T-helper 2 cell (primary cell): ENCODE measurements around the gene MACROD2.
"Not testable (repeated sequence)": the region's sequence is repeated elsewhere in the genome, so short reads cannot be mapped to it uniquely, and the experiment has no call there.

Source experiments
- DNase-seq, 5 experiments: peaks; one replicate each; pipeline versions ENCODE4 v3.0.0 to v3.0.0-alpha.2; 2012 to 2022
- total RNA-seq, 2 donors: gene quantifications; one replicate each; lab custom pipeline; 2026; lab: John Stamatoyannopoulos, UW

The MACROD2 gene
- 0 to 0.07 reads per million in 2 donors for total RNA-seq

DNA sequence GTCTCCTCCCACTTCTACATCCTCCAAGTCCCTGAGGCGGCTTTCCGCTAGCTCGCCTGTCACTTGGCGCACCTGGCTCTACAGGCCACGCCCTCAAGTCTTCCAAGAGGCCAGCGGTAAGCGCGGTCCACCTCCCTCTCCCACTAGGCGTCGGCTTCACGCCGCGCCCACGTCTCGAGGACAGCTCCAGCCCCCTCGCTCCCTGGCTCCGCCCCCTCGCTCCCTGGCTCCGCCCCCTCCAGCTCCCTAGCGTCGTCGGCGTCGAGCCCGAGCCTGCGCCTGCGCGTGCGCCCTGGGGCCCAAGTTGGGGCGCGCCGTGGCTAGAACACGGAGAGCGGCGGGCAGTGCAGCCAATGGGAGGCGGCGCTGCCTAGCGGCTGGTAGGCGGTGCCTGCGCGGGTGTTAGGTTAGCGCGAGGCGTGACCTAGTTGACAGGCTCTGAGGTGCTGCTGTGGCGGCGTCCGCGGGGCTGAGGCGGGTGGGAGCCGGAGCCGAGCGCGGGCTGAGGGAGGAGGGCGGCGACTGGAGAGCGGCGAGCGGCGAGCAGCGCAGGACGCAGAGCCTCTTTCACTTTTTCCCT, at the start of gene MACROD2:
Gene MACROD2, plus strand, starts transcription at position 431 of the 580 bp plus-strand sequence.
- peak in 3 of 5 experiments; percentile 3 to 54 (median 6) for DNase-seq

DNA sequence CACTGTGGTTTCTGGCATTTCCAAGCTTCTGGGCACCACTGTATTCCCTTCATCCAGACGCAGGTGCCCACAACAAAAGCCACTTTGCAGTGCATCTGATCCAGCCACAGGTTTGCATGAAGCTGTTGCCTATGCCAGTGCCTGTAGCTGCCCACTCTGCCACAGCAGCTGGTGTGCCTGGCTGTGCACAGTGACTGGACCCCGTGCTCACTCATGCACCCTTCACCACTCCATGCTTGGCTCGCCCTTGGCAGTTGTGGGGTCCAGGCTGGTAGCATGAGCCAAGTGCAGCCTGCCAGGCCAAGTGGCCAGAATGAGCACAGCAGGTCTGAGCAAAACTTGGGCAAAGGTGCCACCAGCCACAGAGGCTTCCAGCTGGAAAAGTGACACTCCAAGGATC, 47.6 kb upstream of the MACROD2 start:
- no peak for DNase-seq

DNA sequence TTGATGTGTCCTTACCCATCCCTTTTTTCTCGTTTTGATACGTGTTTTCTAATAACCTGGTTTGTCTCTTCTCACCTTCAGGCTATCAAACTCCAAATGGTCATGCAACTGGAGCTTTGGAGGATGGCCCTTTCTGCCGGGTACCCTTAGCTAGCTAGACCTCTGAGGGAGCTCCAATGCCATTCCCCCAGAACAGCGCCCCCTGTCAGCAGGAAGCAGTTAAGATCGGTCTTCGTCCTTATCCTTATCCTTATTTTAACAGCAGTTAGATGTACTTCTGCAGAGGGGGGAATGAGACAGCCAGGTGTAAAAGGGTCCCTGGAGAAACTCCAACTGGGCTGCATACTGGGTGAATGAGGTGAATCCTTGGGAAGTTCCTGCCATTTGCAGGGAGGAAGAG, 42.1 kb upstream of the MACROD2 start:
- peak in 1 of 5 experiments; percentile 2 for DNase-seq

DNA sequence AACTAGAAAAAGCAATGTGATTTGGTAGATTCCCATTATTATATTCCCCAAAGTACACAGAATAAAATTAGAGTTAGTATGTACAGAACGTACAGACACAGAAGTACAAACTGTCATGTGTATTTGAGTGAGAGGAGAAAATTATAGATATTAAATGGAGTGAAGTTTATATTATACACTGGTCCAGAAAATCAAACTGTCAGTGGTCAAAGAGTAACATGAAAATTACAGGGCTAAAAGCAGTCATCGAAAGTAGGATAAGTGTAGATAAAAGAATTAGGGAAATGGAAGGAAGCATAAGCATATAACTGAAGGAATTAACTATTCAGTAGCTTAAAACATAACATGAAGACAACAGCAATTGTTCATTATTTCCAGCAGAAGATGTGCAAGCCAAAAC, 35.2 kb upstream of the MACROD2 start:
- DNase-seq, result no peak

DNA sequence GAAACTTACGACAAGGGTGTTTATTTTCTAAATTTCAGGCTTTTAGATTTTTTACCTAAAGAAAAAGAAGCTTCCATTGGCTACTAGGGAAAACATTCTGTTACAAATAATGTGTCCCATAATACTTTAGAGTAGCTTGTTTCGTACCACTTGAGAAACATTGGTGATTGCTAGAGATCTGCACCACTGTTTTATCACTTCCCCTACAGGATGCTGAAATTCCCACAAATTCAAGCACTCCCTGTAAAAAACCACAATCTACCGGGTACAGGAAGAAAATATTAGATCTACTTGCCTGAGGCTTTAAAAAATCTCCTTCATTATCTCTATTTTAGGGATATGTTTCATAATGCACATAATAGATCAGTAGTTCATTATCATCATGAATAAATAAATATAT, 34.8 kb upstream of the MACROD2 start:
- DNase-seq, result no peak

DNA sequence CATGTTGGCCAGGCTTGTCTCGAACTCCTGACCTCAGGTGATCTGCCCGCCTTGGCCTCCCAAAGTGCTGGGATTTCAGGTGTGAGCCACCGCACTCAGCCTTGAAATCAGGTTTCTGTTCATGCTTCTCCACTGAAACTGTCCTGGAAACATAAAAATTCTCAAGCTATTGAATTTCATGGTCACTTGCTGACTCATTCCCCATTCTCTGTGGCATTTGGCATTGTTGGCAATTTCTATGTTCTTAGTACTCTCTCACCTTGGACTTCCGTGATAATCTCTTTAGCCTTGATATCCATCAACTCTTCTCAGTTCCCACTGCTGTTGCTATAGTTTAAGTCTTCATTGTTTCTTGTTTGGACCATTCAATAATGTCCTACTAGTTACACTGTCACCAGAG, 11.1 kb upstream of the MACROD2 start:
- no peak for DNase-seq

DNA sequence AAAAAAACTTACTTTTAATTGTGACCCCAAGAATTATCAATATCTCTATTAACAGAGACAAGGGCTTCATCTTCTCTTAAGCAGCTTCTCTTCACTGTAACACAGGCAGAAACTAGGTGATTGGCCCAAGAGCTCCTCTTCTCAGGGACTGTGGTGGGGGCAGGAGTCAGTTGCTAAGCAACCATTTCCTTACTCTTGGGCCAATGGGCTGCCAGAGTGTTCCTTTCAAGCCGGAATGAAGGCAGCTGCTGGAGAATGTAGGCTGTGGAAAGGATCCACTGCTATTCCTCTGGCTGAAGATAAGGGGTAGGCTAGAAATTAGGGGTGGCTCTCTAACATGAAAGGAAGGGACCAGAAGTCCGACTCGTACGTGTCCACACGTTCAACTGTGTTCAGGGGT, 4.9 kb upstream of the MACROD2 start, which contains the start of gene SEL1L2:
Gene SEL1L2, minus strand, starts transcription at position 150 of the 400 bp plus-strand sequence. Its CDS starts 80 bp downstream, at position 70.
- no peak for DNase-seq

DNA sequence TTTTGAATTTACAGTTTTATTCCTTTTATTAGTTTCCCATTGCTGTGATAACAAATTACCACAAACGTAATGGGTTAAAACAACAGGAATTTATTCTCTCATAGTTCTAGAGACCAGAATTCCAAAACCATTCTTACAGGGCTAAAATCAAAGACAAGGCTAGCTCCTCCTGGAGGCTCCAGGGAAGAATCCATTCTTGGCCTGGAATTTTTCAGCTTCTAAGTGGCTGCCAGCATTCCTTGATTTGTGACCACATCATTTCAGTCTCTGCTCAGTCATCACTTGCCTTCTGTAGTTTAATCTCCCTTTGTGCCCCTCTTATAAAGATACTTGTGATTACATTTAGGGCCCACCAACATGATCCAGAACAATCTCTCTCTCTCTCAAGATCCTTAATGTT, 4.0 kb upstream of the MACROD2 start:
- no peak for DNase-seq

DNA sequence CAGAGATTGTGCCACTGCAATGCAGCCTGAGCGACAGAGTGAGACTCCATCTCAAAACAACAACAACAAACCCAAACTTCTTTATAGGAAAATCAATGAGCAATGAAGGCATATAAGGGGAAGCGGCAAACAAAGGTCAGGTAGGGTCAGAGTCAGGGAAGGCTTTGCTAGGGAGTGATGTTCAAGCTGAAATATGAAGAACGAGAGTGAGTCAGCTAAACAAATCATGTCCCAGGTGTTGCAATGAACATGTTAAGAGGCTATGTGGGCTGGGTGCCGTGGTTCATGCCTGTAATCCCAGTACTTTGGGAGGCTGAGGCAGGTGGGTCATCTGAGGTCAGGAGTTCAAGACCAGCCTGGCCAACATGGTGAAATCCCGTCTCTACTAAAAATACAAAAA, 3.4 kb upstream of the MACROD2 start:
- not testable (repeated sequence) for DNase-seq

DNA sequence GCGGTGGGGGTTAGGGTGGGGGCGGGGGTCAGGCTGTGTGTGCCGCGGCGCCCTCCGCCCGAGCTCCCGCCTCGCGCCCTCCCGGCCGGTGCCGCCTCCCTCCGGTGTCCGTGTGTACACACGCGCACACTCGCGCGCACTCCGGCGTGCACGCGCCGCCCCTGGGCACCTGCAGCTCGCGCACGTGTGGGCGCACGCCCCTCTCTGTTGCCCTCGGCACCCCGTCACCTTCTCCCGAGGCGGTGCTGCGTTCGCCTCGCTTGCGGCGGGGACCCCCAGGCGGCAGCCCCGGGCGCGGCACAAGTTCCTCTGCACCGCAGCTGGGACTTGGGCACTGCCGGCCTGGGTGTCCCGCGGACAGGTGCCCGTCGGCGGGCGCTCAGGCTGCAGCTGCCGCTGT, 525 bp downstream of the MACROD2 start:
- DNase-seq, result peak in 1 of 5 experiments; percentile 12

DNA sequence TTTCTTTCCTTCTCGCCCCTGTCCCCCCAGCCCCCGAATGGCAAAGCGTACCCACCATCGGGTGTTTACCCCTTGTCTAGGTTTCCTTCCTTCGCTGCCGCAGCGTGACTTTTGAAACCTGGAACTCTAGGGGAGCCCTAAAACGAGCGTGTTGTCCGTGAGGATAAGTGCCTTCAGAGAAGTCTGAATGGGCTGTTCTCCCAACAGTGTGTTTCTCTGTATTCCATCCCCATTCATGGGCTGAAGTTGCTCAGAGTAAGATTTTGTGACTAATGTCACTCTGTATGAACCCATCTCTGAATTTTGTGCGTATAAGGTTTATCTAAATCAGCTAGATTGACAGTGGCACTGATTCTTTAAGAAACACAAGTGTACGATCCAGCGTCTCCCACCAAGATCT, 949 bp downstream of the MACROD2 start:
- DNase-seq, result no peak

DNA sequence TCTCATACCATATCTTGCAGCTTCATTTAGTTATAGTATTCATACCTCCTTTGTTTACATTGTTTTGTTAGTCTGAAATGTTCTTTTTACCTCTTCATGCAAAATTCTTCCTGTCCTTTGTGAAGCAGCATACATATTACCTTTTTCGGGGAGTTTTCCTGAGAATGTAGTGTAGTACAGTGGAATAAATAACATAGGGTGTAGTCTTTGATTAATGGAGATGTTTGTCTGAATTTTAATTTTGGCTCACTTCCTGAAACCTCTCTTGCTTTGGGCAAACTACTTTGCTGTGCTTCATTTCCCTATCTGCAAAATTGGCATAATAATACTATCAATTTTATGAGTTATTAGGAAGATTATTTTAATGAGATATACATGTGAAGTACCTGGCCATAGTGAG, 5.6 kb downstream of the MACROD2 start:
- no peak for DNase-seq

DNA sequence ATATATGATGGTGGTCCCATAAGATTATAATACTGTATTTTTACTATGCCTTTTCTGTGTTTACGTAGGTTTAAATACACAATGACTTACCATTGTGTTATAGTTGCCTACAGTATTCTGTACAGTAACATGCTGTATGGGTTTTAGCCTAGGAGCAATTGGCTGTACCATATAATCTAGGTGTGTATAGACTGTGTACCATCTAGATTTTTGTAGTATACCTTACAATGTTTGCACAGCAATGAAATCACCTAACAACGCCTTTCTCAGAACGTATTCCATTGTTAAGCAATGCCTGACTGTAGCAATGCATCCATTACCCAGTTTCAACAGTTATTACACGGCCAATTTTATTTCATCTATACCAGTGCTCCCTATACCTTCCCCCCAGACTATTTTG, 10.7 kb downstream of the MACROD2 start:
- DNase-seq, result no peak

DNA sequence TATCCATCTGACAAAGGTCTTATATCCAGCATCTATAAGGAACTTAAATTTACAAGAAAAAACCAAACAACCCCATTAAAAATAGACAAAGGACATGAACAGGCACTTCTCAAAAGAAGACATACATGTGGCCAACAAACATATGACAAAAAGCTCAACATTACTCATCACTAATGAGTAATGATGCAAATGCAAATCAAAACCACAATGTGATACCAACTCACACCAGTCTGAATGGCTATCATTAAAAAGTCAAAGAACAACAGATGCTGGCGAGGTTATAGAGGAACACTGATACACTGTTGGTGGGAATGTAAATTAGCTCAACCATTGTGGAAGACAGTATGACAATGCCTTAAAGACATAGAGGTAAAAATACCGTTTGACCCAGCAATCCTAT, 13.9 kb downstream of the MACROD2 start:
- no peak for DNase-seq

DNA sequence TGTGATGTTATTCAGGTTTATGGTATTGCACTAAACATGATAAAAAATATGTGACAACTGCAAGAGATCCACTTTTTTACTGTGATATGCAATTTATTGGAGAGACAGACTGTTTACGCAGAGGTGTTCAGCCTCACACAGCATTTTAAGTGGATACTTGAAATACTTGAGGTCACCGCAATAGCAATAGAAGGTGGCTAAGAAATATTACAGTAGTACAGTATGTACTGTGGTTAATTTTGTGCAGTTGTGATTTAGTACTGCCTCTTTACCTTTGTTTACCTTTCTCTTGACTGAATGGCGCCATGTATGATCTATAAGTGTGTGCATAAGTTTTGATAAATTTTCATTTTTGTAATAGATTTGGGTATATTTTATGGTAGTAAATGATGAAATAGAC, 17.4 kb downstream of the MACROD2 start:
- DNase-seq, result no peak

DNA sequence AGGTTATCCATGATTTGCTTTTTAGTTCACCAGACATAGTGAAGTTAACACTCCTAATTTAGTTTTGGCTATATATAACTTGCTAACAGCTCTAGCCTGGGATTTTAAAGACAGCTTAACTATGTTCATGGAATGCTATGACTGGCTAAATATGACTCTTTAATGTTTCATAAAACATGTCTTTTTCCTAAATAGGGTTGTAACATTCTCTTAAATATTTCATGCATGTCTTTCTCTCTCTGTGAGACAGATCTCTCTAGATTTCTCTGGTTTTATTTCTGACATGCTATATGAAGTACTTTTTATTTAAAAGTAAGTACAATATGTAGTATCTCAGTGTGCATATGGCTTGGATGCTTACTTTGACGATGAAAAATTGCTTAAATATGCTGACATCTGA, 35.7 kb downstream of the MACROD2 start:
- DNase-seq, result no peak

DNA sequence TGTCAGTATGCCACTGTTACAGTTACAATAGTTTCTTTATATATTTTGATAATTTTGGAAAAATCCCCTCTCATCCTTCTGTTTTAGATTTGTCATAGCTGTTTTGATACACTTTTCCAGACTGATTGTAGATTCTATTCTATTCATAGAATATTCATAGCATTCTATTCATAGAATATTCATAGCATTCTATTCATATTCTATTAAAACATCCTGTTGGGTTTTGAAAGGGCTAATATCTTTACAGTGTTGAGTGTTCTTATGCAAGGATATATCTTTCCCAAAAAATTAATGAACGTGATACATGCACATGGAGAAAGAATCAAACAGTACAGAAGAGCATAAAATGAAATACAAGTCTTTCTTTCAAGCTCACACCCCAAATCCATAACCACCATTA, 38.0 kb downstream of the MACROD2 start:
- DNase-seq, result no peak

DNA sequence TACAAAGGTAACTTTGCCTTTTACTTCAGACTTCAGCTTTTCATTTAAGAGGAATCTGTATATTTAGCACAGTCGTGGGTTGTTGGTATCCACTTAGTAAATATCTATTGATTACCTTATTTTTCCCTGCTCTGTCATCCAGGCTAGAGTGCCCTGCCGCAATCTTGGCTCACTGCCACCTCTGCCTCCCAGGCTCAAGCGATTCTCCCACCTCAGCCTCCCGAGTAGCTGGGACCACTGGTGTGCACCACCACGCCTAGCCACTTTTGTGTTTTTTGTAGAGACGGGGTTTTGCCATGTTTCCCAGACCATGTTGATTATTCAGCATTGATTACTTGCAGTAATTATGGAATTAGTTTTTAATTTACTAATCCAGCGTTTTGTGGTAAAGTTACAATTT, 41.3 kb downstream of the MACROD2 start:
- DNase-seq, result no peak

DNA sequence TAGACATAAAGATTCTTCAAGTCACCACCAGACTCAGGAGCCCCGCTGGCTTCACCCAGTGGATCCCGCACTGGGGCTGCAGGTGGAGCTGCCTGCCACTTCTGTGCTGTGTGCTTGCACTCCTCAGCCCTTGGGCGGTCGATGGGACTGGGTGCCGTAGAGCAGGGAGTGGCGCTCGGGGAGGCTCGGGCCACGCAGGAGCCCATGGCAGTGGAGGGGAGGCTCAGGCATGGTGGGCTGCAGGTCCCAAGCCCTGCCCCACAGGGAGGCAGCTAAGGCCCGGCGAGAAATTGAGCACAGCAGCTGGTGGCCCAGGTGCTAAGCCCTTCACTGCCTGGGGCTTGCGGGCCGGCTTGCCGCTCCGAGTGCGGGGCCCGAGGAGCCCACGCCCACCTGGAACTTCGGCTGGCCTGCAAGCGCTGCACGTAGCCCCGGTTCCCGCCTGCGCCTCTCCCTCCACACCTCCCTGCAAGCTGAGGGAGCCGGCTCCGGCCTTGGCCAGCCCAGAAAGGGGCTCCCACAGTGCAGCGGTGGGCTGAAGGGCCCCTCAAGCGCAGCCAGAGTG, 49.5 kb downstream of the MACROD2 start:
- not testable (repeated sequence) for DNase-seq

DNA sequence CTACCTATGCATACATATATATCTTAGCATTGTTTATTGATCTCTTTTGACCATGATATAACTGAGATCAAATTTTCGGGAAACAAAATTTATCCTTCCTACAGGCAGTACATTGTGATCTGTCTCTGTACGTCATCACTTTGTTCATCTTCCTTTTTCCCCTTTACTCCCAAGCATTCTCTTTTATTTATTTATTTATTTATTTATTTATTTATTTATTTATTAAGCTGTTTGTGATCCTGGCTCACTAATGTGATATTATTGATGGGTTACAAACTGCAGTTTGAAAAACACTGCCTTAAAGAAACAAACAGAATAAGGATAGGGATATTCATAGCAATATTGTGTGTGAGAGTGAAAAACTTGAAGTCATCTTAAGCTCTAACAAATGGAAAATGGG, 51.2 kb downstream of the MACROD2 start:
- DNase-seq, result no peak

DNA sequence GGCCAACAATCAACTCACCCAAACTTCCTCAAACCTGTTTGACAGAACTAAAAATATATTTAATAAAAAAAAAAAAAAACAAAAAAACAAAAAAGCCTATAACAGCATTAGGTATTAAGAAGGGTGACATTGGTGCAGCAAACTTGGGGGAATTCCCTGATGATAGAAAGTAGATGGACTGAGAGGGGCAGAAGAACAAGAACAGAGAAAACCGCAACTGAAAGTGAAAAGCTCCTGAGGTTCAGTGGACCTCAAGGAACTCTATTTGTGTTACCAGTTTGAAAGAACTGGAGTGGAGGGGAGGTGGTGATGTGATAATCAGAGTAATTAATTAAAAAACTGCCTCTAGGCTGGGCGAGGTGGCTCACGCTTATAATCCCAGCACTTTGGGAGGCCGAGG, 53.8 kb downstream of the MACROD2 start:
- DNase-seq, result no peak

DNA sequence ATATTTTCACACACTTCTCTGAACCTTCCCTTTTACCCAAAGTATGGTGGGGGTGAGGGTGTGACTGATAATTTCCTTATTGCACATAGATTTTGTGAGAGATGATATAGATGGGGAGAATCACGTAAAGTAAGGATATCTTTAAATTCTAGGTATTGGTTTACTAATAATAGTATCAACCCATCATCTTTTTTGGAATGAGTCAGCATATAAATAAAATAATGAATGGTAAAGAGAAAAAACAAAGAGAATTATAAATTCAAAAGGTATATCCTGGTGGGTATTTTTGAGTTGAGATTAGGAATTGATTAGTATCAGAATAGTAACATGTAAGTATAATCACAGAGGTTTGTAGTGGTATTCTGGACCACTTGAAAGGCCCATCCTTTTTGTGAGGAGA, 56.1 kb downstream of the MACROD2 start:
- DNase-seq, result no peak

DNA sequence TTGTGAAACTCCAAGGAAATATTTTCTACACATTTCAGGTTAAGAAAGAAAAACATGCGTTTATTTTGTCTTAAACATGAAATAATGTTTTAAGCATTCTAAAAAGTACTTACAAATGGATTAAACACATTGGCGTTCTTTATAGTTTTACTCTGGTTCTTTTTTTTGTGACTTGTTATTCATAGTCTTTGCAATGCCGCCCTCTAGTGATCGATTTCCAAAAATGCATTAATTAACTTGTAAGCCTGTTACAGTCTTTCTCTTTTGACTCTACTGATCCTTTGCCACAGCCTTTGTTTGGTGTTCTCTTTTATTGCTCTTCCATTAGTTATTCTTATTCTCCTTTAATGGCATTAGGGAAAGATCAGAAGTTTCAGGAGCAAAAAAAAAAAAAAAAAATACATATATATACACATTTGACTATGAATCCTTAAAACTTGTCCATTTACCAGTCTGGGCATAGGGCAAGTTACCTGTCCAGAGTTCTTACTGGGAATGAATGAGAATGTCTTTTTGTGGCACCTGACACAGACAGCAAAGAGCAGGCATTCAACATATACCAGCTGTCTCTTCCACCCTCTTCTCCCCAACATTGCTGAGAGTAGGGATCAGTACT, 59.9 kb downstream of the MACROD2 start:
- DNase-seq, result peak in 1 of 5 experiments; percentile 45

DNA sequence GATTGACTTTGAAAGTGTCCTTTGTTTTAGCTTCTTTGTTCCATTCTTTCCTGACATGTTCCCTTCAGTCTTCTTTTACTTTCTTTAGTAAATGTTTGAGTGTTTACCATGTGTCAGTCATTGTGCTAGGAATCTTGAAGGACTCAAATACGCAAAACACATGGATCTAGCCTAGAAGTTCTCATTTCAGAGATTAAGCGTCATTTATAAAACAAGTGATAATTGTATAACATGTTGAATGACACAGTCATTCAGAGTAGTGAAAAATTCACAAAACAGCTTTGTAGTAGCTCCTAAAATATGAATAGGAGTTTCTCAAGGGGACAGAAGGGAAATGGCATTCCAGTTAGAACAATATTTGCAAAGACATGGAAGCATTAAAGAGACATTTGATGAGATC, 66.9 kb downstream of the MACROD2 start:
- no peak for DNase-seq

DNA sequence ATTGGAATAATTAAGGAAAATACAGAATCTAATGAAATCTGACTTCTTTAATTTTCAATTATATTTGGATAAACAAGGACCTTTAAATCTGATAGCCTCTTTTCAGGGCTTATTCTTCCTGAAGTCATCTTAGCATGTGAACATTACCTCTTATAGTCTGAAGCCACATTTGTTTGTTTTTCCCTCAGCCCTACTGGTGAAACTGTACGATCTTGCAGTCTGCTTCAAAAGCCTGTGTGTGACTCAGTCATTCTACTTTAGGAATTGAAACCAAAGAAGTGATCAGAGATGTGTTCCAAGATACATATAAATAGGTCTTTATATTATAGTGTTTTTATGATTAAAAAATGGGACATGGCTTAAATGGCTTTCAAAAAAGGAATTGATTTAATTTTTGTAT, 67.5 kb downstream of the MACROD2 start:
- no peak for DNase-seq
